ENCODE measurements around the gene EGLN1.

The EGLN1 gene

GRCh38 chr1:231419147-231419546 is 2.9 kb downstream of the EGLN1 start:
- peak overlapping the region; percentile 89 to 96 (median 95) for H3K9ac ChIP-seq
- H3K9me3 ChIP-seq (replicated peaks in 1 of 11), result no peaks in the 10 kb centered on the region
- no peak for TF ChIP-seq Cebpa-rat (IDR thresholded peaks at IDR 0.05)
- H3K4me1 ChIP-seq, result peaks cover 46 to 63% (median 57%) of the 10 kb centered on the region in 10 experiments
- peak overlapping the region; percentile 86 to 96 (median 92) for H3K4me2 ChIP-seq
- peaks cover 46 to 77% (median 63%) of the 10 kb centered on the region in 11 experiments for H4K20me1 ChIP-seq
- H3K36me3 ChIP-seq, result peaks cover 0 to 52% (median 19%) of the 10 kb centered on the region in 11 experiments; a peak in 14 of 22 replicates
- H3K27me3 ChIP-seq, result no peaks in the 10 kb centered on the region
- H3K4me3 ChIP-seq, result peak overlapping the region; percentile 77 to 97 (median 94)
- H3K27ac ChIP-seq, result peak overlapping the region; percentile 87 to 96 (median 92); a peak in 21 of 22 replicates

DNA sequence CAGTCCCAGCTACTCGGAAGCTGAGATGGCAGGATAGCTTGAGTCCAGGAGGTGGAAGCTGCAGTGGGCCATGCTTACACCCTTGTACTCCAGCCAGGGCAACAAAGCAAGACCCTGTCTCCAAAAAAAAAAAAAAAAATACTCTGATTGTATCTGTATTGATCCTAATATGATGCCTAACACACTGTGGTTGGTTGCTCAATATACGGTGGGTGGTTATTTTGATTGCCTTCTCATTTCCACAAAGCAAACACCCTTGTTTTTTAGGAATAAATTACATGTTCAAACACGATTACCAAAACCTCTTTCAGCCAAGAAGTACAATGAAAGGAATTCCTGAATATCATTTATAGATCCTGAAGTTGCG is 3.4 kb downstream of the EGLN1 start:
- H3K4me2 ChIP-seq, result peak overlapping the region; percentile 86 to 96 (median 92)
- H3K36me3 ChIP-seq, result peaks cover 0 to 56% (median 19%) of the 10 kb centered on the region in 11 experiments; a peak in 14 of 22 replicates
- H3K4me3 ChIP-seq, result peak overlapping the region; percentile 77 to 97 (median 94)
- no peaks in the 10 kb centered on the region for H3K27me3 ChIP-seq
- H3K27ac ChIP-seq, result peak overlapping the region in 10 of 11 experiments; percentile 88 to 96 (median 92); a peak in 19 of 22 replicates
- H3K9ac ChIP-seq, result peak overlapping the region; percentile 89 to 96 (median 95)
- H3K9me3 ChIP-seq (replicated peaks in 1 of 11), result no peaks in the 10 kb centered on the region
- no peak for TF ChIP-seq Cebpa-rat (IDR thresholded peaks at IDR 0.05)
- H4K20me1 ChIP-seq, result peaks cover 51 to 81% (median 68%) of the 10 kb centered on the region in 11 experiments
- peaks cover 48 to 67% (median 61%) of the 10 kb centered on the region in 10 experiments for H3K4me1 ChIP-seq

DNA sequence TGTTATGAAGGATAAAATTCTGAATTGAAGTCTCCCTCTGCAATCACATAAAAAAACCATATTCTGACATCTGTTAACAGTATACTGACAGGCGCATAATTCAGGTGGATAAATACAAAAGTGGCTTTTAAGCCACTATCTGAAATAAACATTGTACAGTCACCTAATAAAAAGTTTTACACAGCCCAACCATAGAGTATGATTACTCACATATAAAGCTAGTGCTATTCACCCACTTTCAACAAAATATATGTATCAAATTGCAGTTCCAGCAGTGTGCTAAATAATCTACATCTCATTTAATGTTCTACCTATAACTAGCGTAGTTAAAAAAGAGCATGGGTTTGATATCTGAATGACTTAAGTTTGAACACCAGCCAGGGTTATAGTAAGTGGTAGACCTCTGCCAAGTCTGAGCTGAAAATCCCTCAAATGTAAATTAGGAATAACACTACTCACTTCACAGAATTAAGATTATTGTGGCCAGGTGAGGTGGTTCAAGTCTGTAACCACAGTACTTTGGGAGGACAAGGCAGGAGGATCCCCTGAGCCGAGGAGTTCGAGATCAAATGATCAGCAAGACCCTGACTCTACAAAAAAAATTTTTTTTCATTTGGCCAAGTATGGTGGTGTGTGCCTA is 3.9 kb downstream of the EGLN1 start:
- no peak for TF ChIP-seq Cebpa-rat (IDR thresholded peaks at IDR 0.05)
- Histone ChIP-seq H3K36me3 (peaks cover 0 to 61% (median 21%) of the 10 kb centered on the region in 11 experiments; a peak in 15 of 22 replicates), H3K27ac (peak overlapping the region in 10 of 11 experiments; percentile 88 to 96 (median 92); a peak in 18 of 22 replicates), H3K4me1 (peaks cover 53 to 70% (median 65%) of the 10 kb centered on the region in 10 experiments), H3K27me3 (no peaks in the 10 kb centered on the region), H3K4me2 (peak overlapping the region; percentile 86 to 96 (median 92)), H3K9ac (peak overlapping the region; percentile 89 to 96 (median 95)), H3K9me3 (replicated peaks in 1 of 11) (no peaks in the 10 kb centered on the region), H4K20me1 (peaks cover 56 to 86% (median 73%) of the 10 kb centered on the region in 11 experiments), H3K4me3 (peak overlapping the region; percentile 77 to 97 (median 94))

DNA sequence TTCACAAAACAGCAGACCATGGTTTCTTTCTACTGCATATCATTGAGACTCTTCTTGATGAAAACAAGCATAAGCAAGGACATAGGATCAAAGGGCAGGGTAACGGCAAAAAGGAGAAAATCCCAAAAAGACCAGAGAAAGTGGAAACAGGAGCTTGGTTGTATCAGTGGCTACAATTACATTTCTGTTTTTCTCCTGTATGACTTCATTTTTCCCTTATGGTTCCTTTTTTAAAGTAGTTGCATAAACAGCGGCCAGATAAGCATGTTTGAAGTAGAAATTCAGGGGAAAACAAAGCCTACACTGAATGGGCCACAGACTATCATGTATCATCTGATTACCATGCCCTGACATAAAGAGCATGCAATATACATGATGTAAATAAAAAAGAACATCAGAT is 4.6 kb downstream of the EGLN1 start:
- peak overlapping the region; percentile 86 to 96 (median 92) for H3K4me2 ChIP-seq
- H3K4me3 ChIP-seq, result peak overlapping the region; percentile 77 to 97 (median 94); a peak in 19 of 20 replicates

DNA sequence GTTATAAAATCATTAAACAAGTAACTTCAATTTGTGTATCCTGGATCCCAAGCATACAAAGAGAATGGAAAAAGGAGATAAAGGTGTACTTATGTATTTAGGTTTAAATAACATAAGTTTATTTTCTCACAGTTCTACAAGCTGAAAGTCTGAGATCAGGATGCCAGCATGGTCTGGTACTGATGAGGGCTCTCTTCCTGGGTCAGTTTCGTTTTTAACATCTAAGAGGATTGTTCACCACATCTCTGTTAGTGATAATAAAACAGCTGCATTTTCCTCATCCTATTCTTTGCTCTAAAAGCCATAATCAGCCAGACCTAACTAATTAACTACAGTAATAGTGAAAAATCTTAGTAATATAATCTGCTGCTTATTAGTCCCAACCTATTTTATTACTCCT is 5.2 kb downstream of the EGLN1 start:
- Histone ChIP-seq H3K4me3 (peak overlapping the region in 9 of 10 experiments; percentile 77 to 97 (median 93); a peak in 13 of 20 replicates), H3K27ac (peak overlapping the region in 7 of 11 experiments; percentile 24 to 95 (median 89); a peak in 6 of 22 replicates), H3K4me1 (peaks cover 62 to 77% (median 73%) of the 10 kb centered on the region in 10 experiments), H3K4me2 (peak overlapping the region; percentile 86 to 96 (median 92)), H4K20me1 (peaks cover 69 to 100% (median 84%) of the 10 kb centered on the region in 11 experiments), H3K36me3 (peaks cover 0 to 75% (median 33%) of the 10 kb centered on the region in 11 experiments; a peak in 18 of 22 replicates), H3K9me3 (replicated peaks in 1 of 11) (0 out of 22 replicates have a peak, but pooled peaks cover 0 to 7% (median 0%) of the 10 kb centered on the region in 11 experiments), H3K9ac (peak overlapping the region in 10 of 11 experiments; percentile 27 to 96 (median 90); a peak in 9 of 22 replicates), H3K27me3 (no peaks in the 10 kb centered on the region)
- TF ChIP-seq Cebpa-rat (IDR thresholded peaks at IDR 0.05), result no peak

More for the DNA sequence above, 4.6 kb downstream of the EGLN1 start:
- Histone ChIP-seq H3K4me1 (peaks cover 60 to 71% (median 68%) of the 10 kb centered on the region in 10 experiments), H3K27me3 (no peaks in the 10 kb centered on the region), H3K27ac (peak overlapping the region in 8 of 11 experiments; percentile 24 to 95 (median 90); a peak in 14 of 22 replicates), H3K9me3 (replicated peaks in 1 of 11) (0 out of 22 replicates have a peak, but pooled peaks cover 0 to 5% (median 0%) of the 10 kb centered on the region in 11 experiments), H4K20me1 (peaks cover 63 to 94% (median 80%) of the 10 kb centered on the region in 11 experiments), H3K36me3 (peaks cover 0 to 69% (median 27%) of the 10 kb centered on the region in 11 experiments; a peak in 18 of 22 replicates), H3K9ac (peak overlapping the region; percentile 35 to 96 (median 95); a peak in 20 of 22 replicates)
- no peak for TF ChIP-seq Cebpa-rat (IDR thresholded peaks at IDR 0.05)

GRCh38 chr1:231415018-231415583 is 7.0 kb downstream of the EGLN1 start:
- Histone ChIP-seq H3K9ac (no peak overlapping the region), H3K4me1 (peaks cover 76 to 95% (median 91%) of the 10 kb centered on the region in 10 experiments), H3K4me2 (peak overlapping the region; percentile 48 to 96 (median 92)), H3K9me3 (replicated peaks in 1 of 11) (0 out of 22 replicates have a peak, but pooled peaks cover 0 to 7% (median 0%) of the 10 kb centered on the region in 11 experiments), H3K27me3 (no peaks in the 10 kb centered on the region), H3K27ac (peak overlapping the region in 3 of 11 experiments; percentile 16 to 36 (median 24); a peak in 3 of 22 replicates), H3K4me3 (no peak overlapping the region), H4K20me1 (peaks cover 85 to 100% (median 94%) of the 10 kb centered on the region in 11 experiments), H3K36me3 (peaks cover 0 to 93% (median 46%) of the 10 kb centered on the region in 11 experiments; a peak in 20 of 22 replicates)
- no peak for TF ChIP-seq Cebpa-rat (IDR thresholded peaks at IDR 0.05)

GRCh38 chr1:231414260-231415016 is 7.6 kb downstream of the EGLN1 start:
- Histone ChIP-seq H3K4me2 (peak overlapping the region; percentile 48 to 96 (median 91)), H4K20me1 (peaks cover 92 to 100% (median 99%) of the 10 kb centered on the region in 11 experiments), H3K4me1 (peaks cover 81 to 100% (median 95%) of the 10 kb centered on the region in 10 experiments), H3K27ac (peak overlapping the region in 4 of 11 experiments; percentile 8 to 36 (median 20); a peak in 6 of 22 replicates), H3K36me3 (peaks cover 0 to 97% (median 52%) of the 10 kb centered on the region in 11 experiments; a peak in 20 of 22 replicates), H3K27me3 (no peaks in the 10 kb centered on the region), H3K4me3 (no peak overlapping the region), H3K9ac (peak overlapping the region in 1 of 11 experiments; percentile 27; a peak in 1 of 22 replicates), H3K9me3 (replicated peaks in 1 of 11) (0 out of 22 replicates have a peak, but pooled peaks cover 0 to 7% (median 0%) of the 10 kb centered on the region in 11 experiments)
- no peak for TF ChIP-seq Cebpa-rat (IDR thresholded peaks at IDR 0.05)

DNA sequence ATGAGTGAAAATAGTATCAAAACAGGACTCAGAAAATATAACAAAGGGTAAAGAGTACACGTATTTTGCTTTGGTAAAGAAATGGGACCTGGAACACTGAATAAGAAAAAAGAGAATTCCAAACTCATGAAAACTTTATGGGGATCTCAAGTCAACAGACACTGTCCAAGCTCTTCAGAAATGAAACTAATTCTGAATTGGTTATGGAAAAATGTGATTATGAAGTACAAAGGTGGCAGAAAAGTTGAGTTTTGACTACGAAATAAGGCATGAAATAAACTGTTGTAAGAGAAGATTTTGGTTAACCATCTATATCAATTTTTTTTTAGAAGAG is 8.4 kb downstream of the EGLN1 start:
- no peak overlapping the region for H3K4me3 ChIP-seq
- H4K20me1 ChIP-seq, result peaks cover 92 to 100% (median 100%) of the 10 kb centered on the region in 11 experiments
- H3K9ac ChIP-seq, result no peak overlapping the region
- H3K4me1 ChIP-seq, result peaks cover 80 to 100% (median 92%) of the 10 kb centered on the region in 10 experiments
- no peak for TF ChIP-seq Cebpa-rat (IDR thresholded peaks at IDR 0.05)
- peaks cover 0 to 97% (median 59%) of the 10 kb centered on the region in 11 experiments; a peak in 21 of 22 replicates for H3K36me3 ChIP-seq
- H3K4me2 ChIP-seq, result peak overlapping the region; percentile 59 to 96 (median 91); a peak in 21 of 22 replicates
- 0 out of 22 replicates have a peak, but pooled peaks cover 0 to 7% (median 0%) of the 10 kb centered on the region in 11 experiments for H3K9me3 ChIP-seq (replicated peaks in 1 of 11)
- H3K27ac ChIP-seq, result peak overlapping the region in 1 of 11 experiments; percentile 36; a peak in 1 of 22 replicates
- H3K27me3 ChIP-seq, result no peaks in the 10 kb centered on the region
